OCI-LY7 (cell line): ENCODE data around the gene NPB.

Experiments
- CTCF ChIP-seq: fragments of 200-600 bp; sonication (generic); conservative IDR thresholded peaks from 2 replicates; pipeline ENCODE4 v1.5.1; 2014; ENCODE audit warnings: mild to moderate bottlenecking, antibody characterized with exemption, low read length, moderate library complexity, mixed read lengths
- EZH2phosphoT487 ChIP-seq: fragments of 200-600 bp; sonication (generic); IDR thresholded peaks from 2 replicates; pipeline ENCODE4 v1.6.1; 2018; ENCODE audit warnings: low read depth, borderline replicate concordance, mild to moderate bottlenecking, mixed run types, antibody characterized with exemption, low read length, moderate library complexity, mixed read lengths

- TF ChIP-seq EZH2phosphoT487 (no peak), CTCF (no peak)
These were observed 20.7 kb downstream of the NPB start for GRCh38 chr17:81922566-81923301.
